ENCODE results near the gene XRRA1.
"Not testable (repeated sequence)": the region's sequence is repeated elsewhere in the genome, so short reads cannot be mapped to it uniquely, and the experiment has no call there.

Gene XRRA1, protein sequence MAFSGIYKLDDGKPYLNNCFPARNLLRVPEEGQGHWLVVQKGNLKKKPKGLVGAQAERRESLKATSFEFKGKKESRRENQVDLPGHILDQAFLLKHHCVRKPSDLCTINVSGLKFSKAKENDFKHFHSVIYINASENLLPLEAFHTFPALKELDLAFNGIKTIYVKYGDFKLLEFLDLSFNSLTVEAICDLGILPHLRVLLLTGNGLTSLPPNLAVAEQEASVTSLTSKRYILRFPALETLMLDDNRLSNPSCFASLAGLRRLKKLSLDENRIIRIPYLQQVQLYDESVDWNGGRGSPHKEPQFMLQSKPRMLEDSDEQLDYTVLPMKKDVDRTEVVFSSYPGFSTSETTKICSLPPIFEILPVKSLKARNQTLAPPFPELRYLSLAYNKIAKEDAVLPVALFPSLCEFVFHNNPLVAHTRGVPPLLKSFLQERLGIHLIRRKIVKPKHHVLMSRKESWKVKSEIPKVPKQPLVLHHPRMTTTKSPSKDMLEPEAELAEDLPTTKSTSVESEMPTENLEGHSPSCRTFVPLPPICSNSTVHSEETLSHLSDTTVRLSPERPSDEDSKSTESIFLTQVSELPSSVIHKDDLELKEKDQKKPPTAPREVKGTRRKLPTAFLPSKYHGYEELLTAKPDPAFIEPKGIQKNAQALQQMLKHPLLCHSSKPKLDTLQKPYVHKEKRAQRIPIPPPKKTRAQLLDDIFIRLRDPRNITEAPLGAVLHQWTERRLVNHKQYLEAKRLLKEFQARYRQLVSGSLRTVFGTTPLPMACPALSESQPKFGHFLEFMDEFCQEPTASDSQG

DNA sequence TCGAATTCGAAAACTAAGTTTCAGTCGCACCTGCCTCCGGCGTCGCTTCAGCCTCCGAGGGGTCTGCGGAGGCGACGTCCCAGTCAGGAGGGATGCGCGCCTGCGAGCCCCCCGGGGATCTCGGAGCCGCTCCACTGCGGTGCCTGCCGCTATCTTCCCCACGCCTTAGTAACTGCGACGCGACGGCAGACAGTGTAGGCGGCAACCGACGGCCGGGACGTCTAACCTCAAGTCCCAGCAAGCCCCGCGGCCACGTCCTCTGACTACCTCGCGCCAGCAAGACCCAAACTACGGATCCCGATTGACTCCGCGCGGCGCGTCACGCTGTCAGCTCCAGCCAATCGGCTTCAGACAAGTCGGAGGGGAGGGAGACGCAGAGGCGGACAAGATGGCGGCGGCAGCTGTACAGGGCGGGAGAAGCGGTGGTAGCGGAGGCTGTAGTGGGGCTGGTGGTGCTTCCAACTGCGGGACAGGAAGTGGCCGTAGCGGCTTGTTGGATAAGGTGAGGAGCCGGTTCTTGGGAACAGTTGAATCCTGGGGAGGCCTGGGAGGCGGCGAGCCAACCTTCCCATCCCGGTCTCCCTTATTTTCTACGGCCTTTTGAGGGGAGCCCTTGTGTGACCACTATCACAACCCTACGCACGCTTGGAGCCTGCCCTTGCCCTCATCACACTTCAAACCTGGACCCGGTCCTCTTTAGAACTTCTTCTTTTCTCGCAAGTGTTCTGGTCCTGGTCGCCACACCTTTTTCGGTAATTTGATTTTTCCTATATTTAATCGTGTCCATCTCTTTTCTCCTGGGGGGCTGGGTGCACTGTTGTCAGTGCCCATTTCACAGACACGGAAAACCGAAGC, at the start of gene XRRA1, which contains the start of gene SPCS2:
XRRA1 (minus strand) TSS at position 194 of the 855 bp plus-strand sequence. CDS start 8,213 bp downstream, outside the sequence.
SPCS2 (plus strand) TSS at position 369 of the 855 bp plus-strand sequence; CDS start at position 389, 20 bp downstream.
- DNase-seq (ENCODE audit: low read depth): peak; percentile 99

DNA sequence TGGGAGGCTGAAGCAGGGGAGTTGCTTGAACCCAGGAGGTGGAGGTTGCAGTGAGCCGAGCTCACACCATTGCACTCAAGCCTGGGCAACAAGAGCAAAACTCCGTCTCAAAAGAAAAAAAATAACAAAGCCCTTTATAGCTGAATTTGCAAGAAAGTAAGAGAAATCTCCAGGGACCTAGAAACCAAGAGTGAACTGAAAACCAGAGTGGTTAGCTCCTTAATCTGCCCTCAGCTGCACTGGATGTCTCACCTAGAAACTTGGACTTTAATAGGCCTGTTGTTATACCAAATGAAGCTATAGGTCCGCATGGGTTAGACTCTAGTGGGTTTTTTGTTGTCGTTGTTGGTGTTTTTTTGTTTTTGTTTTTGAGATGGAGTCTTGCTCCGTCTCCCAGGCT, 44.0 kb upstream of the XRRA1 start:
- no peak for DNase-seq (ENCODE audit: low read depth)

DNA sequence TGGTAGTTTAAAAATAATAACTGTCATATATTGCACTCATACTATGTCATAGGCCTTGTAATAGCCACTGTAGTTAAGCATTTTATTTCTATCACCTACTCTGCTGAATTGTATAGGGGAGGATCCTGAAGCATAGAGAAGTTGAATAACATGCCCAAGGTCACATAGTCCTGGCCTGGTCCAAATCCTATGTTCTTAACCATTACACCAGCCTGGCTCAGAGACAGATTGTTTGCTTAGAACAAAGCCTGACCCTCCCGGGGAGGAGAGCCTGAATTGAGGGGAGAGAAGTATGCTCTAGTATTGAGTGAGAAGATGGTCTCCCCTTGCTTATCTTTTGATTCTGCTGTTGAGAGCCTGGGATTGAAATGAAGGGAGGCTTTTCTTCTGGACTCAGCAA, 42.0 kb upstream of the XRRA1 start:
- no peak for DNase-seq (ENCODE audit: low read depth)

DNA sequence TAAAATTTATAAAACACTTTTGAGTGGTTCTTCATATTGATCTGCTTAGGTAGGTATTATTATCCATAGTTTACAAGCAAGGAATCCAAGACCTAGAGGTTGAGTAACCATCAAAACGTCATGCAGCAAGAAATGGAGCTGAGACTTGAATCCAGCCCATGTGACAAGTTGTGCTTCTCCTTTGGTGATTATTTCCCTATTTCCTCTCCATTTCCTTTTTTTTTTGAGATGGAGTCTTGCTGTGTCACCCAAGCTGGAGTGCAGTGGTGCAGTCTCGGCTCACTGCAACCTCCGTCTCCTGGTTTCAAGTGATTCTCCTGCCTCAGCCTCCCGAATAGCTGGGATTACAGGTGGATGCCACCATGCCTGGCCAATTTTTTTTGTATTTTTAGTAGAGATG, 41.3 kb upstream of the XRRA1 start:
- not testable (repeated sequence) for DNase-seq (ENCODE audit: low read depth)

DNA sequence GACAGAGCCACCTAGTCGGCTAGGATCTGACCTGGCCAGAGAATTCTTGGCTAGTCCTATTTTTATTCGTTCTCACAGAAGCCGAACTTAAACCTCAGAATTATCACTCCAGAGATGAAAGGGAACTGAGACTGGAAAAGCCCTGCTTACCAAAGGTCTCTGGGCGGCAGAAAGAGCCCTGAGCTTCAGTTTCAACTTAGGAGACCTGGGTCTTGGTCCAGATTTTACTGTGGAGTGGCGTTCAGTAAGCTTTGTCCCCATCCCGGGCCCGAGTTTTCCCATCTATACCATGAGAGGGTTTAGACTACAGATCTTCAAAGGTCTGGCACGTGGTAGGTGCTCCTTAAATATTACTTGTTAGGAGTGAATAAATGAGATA, 40.4 kb upstream of the XRRA1 start:
- no peak for DNase-seq (ENCODE audit: low read depth)

DNA sequence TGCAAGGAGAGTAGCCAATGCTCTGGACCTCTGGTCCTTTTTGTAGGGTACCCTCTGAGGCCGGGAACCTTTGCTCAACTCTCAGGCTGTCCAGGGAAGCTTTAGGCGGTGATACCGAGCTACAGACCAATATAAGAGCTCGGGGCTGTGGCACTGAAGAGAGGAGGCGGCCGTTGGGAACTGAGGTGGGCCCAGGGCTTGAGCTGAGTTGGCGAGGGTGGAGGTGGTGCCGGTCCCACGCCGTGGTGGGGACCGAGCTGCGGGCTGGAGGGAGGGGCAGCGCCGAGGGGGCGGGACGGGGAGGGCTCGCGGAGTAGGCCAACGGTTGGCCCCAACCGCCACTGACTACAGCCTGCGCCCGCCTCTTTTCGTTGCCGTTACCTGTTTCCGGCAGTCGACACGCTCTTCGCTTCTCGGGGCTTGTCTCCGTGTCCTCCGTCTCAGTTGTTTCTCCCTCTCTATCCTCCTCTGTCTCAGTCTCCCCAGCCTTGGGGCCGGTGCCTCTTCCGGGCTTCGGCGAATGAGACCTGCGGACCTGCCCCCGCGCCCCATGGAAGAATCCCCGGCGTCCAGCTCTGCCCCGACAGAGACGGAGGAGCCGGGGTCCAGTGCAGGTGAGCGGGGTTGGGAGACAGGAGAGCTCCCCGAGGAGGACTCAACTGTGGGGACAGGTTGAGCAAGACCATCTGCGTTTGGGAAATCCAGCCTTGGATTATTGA, 39.8 kb upstream of the XRRA1 start, which contains the start of gene NEU3:
NEU3 (plus strand) TSS at position 393 of the 719 bp plus-strand sequence; CDS start at position 521, 128 bp downstream.
- DNase-seq (ENCODE audit: low read depth): peak; percentile 63

DNA sequence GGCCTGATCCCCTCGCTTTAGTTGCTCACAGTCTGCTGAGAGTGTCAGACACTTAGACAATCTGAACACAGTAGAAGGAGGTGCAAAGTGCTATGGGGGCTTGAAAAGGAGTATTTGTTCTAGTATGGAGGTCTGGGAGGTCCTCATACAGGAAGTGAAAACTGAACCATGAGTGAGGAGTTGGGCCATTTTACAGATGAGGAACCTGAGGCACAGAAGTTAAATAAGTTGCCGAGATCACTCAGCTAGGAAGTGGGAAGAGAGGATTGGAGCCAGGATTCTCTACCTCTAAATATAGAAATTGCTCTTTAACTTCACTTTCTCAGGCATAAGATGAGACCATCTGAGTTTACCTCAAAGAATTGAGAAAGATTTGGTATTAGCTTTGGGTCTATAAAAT, 35.8 kb upstream of the XRRA1 start:
- no peak for DNase-seq (ENCODE audit: low read depth)

DNA sequence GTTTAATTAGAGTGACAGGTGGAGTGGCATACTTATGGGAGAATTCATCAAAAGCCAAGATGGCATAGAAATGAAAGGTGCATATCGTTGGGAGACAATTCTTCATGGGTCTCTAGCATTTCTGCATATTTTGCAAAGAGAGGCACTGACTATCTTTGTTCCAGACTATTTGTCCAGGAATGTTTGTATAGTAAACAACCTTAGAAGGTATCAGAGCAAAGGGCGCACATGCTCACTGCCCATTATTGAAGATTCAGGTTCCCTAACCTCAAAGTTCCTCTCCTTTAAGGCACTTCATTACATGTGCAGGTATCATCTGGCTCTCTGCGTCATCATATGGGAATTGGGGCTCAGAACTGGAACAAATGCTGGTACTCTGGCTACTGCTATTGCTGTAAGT, 35.2 kb upstream of the XRRA1 start:
- DNase-seq (ENCODE audit: low read depth): no peak

DNA sequence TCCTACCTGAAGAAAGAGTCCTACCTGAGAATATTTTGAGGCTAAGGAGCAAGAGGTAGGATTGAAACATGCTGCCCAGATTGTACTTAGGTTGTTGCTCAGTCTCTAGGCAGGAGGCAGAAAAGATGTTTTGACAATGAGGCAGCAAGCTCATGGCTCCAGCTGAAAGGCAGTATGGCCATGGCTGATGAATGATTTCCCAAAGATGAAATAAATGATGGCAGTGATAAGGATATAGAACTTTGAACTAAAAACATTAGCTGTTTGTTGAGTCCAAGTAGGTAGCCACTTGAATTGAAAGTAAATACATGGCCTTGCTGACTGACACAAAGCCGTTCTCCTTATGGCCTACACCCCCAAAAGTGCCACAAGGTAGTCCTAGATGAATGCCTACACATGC, 33.0 kb upstream of the XRRA1 start:
- no peak for DNase-seq (ENCODE audit: low read depth)

DNA sequence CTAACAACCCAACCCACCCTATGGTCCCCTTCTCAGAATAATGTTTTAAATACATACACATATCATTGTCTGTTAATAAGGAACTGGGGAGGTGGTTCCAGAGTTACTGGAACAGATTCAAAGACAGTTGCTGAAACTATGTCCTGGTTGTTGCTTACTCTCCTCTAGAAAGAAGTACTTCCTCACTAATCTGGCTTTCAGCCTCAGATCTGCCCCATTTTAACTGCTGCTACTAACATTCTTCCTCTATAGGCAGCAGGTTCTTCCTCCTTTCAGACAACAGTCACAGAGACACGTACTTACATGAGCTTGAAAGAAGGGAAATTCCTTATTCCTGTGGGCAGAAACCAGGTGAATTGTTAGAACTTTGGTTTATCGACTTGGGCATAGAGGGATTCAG, 31.7 kb upstream of the XRRA1 start:
- no peak for DNase-seq (ENCODE audit: low read depth)

DNA sequence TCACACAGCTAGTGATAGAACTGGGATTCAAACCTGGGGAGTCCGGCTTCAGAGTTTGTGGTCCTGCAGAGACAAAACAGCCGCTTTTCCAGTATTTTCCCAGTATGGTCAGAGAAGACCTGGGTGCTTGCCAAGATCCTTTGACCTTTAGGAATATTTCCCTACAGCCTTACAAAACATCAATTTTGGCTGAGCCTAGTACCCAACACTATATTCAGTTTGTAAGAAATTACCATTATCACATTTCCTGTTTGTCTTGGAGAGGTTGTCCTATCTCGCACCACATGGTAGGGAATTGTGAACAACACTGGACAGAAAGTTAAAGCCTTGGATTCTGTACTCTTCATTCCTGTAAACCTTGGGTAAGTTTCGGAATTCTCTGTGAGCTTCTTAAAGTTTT, 29.1 kb upstream of the XRRA1 start:
- no peak for DNase-seq (ENCODE audit: low read depth)

DNA sequence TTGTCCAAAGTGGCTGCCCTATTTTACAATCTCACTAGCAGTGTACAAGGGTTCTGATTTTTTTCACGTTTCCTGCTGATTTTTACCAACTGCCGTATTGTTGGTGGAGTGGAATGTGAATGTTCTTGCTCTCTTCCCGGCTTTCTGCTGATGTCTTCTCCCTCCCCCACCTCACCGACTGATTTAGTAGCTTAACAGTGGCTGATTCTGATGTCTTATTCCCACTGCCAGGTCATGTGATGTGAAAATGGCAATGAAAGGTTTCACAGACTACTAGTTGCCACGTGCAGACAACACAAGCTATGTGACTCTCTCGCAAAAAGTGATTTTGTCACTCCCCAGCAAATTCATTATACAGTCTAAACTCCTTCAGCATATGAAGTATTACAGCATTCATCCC, 22.5 kb upstream of the XRRA1 start:
- no peak for DNase-seq (ENCODE audit: low read depth)

DNA sequence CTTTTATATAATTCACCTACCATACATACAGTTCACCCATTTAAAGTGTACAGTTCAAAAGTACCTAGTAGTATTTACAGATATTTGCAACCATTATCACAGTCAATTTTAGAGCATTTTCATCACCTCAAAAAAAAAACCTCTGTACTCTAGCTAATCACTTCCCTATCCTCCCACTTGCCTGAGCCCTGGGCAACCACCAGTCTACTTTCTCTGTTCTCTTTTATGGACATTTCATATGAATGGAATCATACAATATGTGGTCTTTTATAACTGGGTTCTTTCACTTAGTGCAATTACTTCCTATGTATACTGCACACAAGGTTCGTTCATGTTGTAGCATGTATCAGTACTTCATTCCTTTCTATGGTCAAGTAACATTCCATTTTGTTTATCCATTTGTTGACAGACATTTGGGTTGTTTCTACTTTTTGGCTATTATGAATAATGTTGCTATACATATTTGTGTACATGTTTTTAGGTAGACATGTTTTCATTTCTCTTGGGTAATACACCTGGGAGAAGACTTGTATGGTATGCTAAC, 22.0 kb upstream of the XRRA1 start:
- DNase-seq (ENCODE audit: low read depth): no peak

DNA sequence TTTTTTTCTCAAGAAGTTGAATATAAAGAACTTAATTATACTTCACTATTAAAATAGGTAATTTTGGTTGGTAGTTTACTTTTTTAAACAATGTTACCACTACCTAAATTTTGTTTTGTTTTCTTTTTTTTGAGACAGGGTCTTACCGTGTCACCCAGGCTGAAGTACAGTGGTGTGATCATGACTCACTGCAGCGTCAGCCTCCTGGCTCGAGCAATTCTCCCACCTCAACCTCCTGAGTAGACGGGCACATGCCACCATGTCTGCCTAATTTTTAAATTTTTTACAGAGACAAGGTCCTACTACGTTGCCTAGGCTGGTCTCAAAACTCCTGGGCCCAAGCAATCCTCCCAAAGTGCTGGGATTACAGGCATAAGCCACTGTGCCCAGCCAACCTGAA, 17.8 kb upstream of the XRRA1 start:
- DNase-seq (ENCODE audit: low read depth): no peak

DNA sequence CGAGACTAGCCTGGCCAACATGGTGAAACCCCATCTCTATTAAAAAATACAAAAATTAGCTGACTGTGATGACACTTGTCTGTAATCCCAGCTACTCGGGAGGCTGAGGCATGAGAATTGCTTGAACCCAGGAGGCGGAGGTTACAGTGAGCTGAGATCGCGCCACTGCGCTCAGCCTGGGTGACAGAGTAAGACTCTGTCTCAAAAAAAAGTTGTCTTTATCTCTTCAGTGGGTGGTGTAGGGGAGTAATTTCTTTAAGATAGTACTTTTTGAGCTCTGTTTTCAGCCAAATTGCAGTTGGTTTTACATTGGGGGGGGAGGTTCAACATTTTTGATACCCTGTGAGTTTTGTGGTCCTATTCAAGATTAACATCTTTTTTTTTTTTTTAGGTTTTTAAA, 11.2 kb upstream of the XRRA1 start:
- not testable (repeated sequence) for DNase-seq (ENCODE audit: low read depth)

DNA sequence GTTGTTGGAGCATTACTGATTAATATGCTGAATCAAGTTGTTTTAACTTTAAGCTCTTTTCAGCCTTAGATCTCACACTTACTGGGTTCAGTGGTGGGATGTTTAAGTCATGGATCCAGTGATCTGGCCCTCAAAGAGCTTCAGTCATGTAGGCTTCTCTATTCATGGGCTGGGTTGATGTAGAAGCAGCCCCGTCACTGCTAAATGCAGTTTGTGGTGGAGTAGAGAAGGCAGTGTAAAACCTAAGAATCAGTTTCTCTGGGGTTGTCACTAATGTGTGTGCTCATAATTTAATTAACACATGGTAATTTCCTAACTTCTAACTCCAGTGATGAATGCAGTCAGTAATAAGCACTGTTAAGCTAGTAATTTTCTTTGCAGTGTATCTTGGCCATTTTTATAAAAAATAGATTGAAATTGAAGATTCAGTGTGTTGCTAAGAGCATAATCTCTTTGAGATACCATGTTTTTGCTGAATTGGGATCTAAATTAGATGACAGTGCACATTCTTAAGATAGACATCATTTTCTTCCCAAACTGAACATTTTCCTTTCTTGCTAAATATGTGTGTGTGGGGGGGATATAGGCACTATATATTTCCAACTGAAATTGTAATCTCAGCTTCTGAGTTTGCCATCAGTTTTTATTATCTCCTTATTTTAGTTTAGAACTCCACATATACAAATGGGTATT, 9.2 kb upstream of the XRRA1 start:
- no peak for DNase-seq (ENCODE audit: low read depth)

DNA sequence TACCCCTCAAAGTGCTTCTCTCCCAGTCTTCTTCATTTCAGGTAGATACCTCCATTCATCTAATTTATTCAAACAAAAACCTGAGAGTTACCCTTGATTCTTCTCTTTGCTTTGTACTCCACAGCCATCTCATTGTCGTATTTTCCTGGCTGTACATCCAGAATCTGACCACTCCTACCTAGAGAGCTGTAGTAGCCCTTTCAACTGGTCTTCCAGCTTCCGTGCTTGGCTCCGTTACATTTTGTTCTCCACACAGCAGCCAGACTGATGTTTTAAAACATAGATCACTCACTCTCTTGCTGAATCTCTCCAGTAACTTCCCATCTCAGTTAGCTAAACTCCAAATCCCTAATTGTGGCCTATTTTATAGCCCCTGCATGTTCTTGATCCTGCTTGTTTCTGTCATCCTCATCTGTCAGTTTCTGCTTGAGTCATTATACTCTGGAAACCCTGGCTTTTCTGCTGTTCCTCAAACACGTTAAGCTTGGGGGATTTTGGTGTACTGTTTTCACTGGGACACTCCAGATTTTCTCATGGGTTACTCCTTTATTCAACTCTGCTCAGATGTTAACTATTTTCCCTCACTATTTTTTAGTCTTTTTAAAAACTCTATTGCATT, 7.6 kb upstream of the XRRA1 start:
- DNase-seq (ENCODE audit: low read depth): no peak

DNA sequence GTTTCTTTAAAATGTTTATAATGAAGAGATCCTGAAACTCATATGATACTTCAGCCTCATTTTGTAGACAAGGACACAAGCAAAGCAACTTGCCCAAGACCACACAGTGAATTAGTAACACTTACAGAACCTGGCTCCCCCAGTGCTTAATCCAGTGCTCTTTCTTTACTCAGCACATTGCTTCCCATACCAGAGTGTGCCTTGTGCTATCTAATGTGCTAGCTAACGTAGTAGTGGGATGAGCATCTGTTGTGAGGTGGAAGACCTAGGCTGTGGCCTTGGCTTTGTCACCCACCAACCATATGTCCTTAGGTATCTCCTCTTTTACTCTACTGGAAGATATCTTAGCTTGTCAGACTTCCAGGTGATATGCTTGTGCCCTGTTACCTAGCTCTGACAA, 5.3 kb upstream of the XRRA1 start:
- DNase-seq (ENCODE audit: low read depth): no peak

DNA sequence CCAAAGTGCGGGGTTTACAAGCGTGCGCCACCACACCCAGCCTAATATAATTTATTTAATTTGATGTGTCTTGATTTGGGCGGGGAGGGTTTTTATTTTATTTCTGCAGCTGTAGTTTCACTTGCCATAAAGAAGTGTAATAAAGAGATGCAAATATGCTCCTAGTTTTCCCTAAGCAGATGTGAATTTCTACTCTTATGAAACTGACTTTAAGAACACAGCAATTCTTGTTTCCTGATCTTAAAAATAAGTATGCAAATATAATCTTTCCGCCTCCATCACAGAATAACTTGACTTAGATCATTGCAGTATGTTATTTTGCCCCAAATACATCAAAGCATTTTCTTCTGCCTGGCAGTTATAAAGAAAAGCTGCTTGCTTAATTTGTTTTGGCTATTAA, 4.6 kb upstream of the XRRA1 start:
- no peak for DNase-seq (ENCODE audit: low read depth)

DNA sequence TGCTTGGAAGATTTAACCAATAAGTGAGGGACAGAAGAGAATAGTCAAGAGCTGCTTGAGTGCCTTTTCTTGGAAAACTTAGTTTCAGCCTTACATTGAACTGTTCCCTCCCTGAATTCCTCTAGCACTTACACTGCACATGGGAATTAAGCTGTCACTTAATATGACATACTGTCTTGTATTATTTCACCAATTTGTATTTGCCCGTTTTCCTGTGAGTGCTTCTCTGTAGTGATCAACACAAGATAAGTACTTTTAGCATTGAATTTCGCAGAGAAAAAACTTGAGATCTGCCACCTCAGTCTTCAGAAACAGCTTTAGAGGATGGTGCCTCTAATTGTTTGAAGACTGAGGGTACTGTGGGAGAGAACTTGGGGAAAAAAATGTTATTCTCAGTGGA, 3.9 kb upstream of the XRRA1 start:
- no peak for DNase-seq (ENCODE audit: low read depth)
